B cell (primary cell): Measurements from ENCODE around the gene RNF212B. TPM values are rescaled to one million over a fixed set of nuclear protein-coding genes. Genes with fewer than 3 reads are reported as not detected.
A peak's percentile ranks its signal among the peaks of the same experiment; 100 is the strongest.

Source experiments
- ATAC-seq: fragments of 200-7000 bp; cut with Tn5 transposase; one replicate; pipeline ENCODE4 v1.10.0; 2021; ENCODE audit warnings: low read depth, mild to moderate bottlenecking, moderate number of reproducible peaks, moderate library complexity
- CTCF ChIA-PET: fragments of 350-600 bp; sonication (Branson Sonifier 250); formaldehyde crosslinking; loops from one replicate; lab custom pipeline; 2021; ENCODE audit warnings: antibody characterized with exemption, inconsistent platforms; lab: Charles Lee
- POLR2A ChIA-PET: fragments of 350-600 bp; sonication (Branson Sonifier 250); formaldehyde crosslinking; loops from one replicate; lab custom pipeline; 2021; ENCODE audit warnings: antibody characterized with exemption; lab: Charles Lee
- DNase-seq: peaks from one replicate; pipeline ENCODE4 v3.0.0; 2013
- H2AFZ ChIP-seq: 2 replicates; pipeline ENCODE4 v1.6.1; 2012; ENCODE audit warnings: mild to moderate bottlenecking, low read depth, low read length; ENCODE audit not compliant: insufficient read depth, poor library complexity, severe bottlenecking
- H3K27ac ChIP-seq, 2 donors: 1 replicate in 1 of 2; 2 replicates in 1 of 2; pipeline ENCODE4 v1.5.1; 2012 to 2013; ENCODE audit warnings: low read length in 2 of 2, mild to moderate bottlenecking in 2 of 2, moderate library complexity in 1 of 2
- H3K27me3 ChIP-seq, 4 experiments: fragments of 200-600 bp in 1 of 4; sonication (generic) in 1 of 4; replicated peaks in 1 of 4; 1 replicate in 2 of 4; 2 replicates in 2 of 4; pipeline versions ENCODE4 v1.6.1 to v1.7.0; 2013 to 2016; ENCODE audit warnings: low read length in 3 of 4, mild to moderate bottlenecking in 2 of 4, mixed read lengths in 1 of 4, moderate library complexity in 1 of 4; ENCODE audit not compliant: insufficient read depth in 4 of 4, control insufficient read depth in 3 of 4; ENCODE audit errors: control extremely low read depth in 1 of 4
- H3K36me3 ChIP-seq, 2 experiments: replicated peaks in 1 of 2; 1 replicate in 1 of 2; 2 replicates in 1 of 2; pipeline versions ENCODE4 v1.6.1 to v1.7.1; 2013; ENCODE audit warnings: low read length in 1 of 2; ENCODE audit not compliant: insufficient read depth in 2 of 2, control insufficient read depth in 1 of 2; ENCODE audit errors: control extremely low read depth in 1 of 2, extremely low read depth in 1 of 2
- H3K4me1 ChIP-seq, 2 donors: fragments of 200-600 bp in 1 of 2; sonication (generic) in 1 of 2; 1 replicate in 1 of 2; 2 replicates in 1 of 2; pipeline versions ENCODE4 v1.5.1 to v1.6.1; 2013 to 2017; ENCODE audit warnings: low read length in 2 of 2; ENCODE audit not compliant: control insufficient read depth in 2 of 2, insufficient read depth in 2 of 2
- H3K4me2 ChIP-seq: replicated peaks from 2 replicates; pipeline ENCODE3; 2012; ENCODE audit warnings: mild to moderate bottlenecking, low read depth, low read length; ENCODE audit not compliant: poor library complexity, severe bottlenecking
- H3K4me3 ChIP-seq, 5 experiments: fragments of 200-600 bp in 1 of 5; sonication (generic) in 1 of 5; 1 replicate in 3 of 5; 2 replicates in 2 of 5; pipeline versions ENCODE4 v1.5.1 to v1.7.0; 2011 to 2016; ENCODE audit warnings: low read length in 4 of 5, mild to moderate bottlenecking in 4 of 5, low read depth in 2 of 5, control low read depth in 1 of 5, moderate library complexity in 1 of 5; ENCODE audit not compliant: insufficient read depth in 1 of 5; ENCODE audit errors: control extremely low read depth in 1 of 5, extremely low read depth in 1 of 5
- H3K79me2 ChIP-seq: fragments of 200-600 bp; sonication (generic); one replicate; pipeline ENCODE4 v1.6.0; 2016; ENCODE audit warnings: low read length; ENCODE audit not compliant: control insufficient read depth, insufficient read depth
- H3K9ac ChIP-seq: fragments of 200-600 bp; sonication (generic); 2 replicates; pipeline ENCODE4 v1.6.1; 2017; ENCODE audit warnings: mild to moderate bottlenecking, low read length, moderate library complexity
- H3K9me3 ChIP-seq, 3 donors: one replicate each; pipeline versions ENCODE4 v1.6.1 to v1.7.1; 2013; ENCODE audit warnings: low read length in 2 of 3; ENCODE audit not compliant: control insufficient read depth in 2 of 3, insufficient read depth in 1 of 3; ENCODE audit errors: control extremely low read depth in 1 of 3
- H4K20me1 ChIP-seq: 2 replicates; pipeline ENCODE4 v1.6.0; 2012; ENCODE audit warnings: mild to moderate bottlenecking, low read length; ENCODE audit not compliant: insufficient read depth, control insufficient read depth, poor library complexity, severe bottlenecking
- H3K27ac Mint-ChIP-seq: one replicate; pipeline ENCODE4 v1.8.0; 2021; ENCODE audit warnings: mixed read lengths
- H3K27me3 Mint-ChIP-seq: one replicate; pipeline ENCODE4 v1.8.0; 2021; ENCODE audit warnings: mixed read lengths
- H3K4me1 Mint-ChIP-seq: one replicate; pipeline ENCODE4 v1.8.0; 2021; ENCODE audit warnings: mixed read lengths
- H3K4me3 Mint-ChIP-seq: one replicate; pipeline ENCODE4 v1.8.0; 2021; ENCODE audit warnings: mixed read lengths
- H3K9me3 Mint-ChIP-seq: one replicate; pipeline ENCODE4 v1.8.0; 2022; ENCODE audit warnings: mixed read lengths; ENCODE audit not compliant: insufficient read depth
- EZH2 ChIP-seq: IDR thresholded peaks from 2 replicates; pipeline ENCODE4 v1.6.1; 2012; ENCODE audit warnings: borderline replicate concordance, low read depth, mild to moderate bottlenecking, moderate library complexity, low read length; ENCODE audit not compliant: insufficient read depth, poor library complexity, severe bottlenecking
- WGBS: methylation state at CpG from one replicate; pipeline ENCODE4 v1.1.5; 2013; ENCODE audit warnings: missing lambda C conversion rate; ENCODE audit not compliant: insufficient coverage; 5-methylcytosine and 5-hydroxymethylcytosine counted together
- intact Hi-C: fragments of 100-400 bp; cut with micrococcal nuclease; formaldehyde crosslinking; loops from one replicate; pipeline ENCODE4 v1.10.0; 2022
- polyA plus RNA-seq: library from polyadenylated mRNA; depleted of rRNA; stranded (reverse); fragments of >200 nt; gene quantifications from 2 replicates; pipeline ENCODE4 v1.2.3, GENCODE V29; 2012
- total RNA-seq, 2 donors: library from RNA; stranded (reverse); fragments of 120-200 nt in 1 of 2; gene quantifications; 1 replicate in 1 of 2; 2 replicates in 1 of 2; pipeline versions ENCODE4 v1.2.3 to v1.2.4, GENCODE V29; 2013 to 2022
- TF ChIP-seq, protein P1 (sequence below): fragments of 200-600 bp; IDR thresholded peaks from one replicate; pipeline ENCODE4 v1.8.0; 2022; ENCODE audit warnings: antibody characterized with exemption, mild to moderate bottlenecking

RNF212B gene
- total and polyA plus RNA-seq, 2 donors (not counting 1 experiment from before 2014, with no cell fraction given), result not detected

DNA sequence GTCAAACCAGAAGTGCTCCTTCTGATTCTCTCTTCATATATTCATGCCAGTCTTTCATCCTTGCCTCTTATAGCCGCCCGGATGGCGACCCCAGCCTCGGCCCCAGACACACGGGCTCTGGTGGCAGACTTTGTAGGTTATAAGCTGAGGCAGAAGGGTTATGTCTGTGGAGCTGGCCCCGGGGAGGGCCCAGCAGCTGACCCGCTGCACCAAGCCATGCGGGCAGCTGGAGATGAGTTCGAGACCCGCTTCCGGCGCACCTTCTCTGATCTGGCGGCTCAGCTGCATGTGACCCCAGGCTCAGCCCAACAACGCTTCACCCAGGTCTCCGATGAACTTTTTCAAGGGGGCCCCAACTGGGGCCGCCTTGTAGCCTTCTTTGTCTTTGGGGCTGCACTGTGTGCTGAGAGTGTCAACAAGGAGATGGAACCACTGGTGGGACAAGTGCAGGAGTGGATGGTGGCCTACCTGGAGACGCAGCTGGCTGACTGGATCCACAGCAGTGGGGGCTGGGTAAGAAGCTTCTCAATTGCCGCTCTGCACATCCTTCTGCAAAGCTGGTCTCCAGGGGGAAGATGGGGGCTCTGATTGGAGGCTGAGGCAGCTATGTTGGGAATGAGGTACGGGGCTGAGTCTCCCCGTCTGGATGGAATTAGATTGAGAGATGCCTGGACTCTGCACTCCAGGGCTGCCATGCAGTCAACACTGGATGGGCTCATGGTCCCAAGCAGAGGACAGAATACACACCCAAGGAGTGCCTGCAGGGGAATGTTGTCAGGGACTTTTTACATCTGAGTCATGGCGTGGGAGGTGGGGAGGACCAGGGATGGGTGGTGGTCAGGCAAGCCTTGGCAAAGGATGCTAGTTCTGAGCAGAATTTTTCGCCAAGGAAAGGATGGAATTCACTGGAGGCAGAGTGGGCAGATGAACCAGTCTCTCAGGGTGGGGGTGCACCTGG lies 70.2 kb downstream of the RNF212B start:
- Histone ChIP-seq H3K36me3 (no peaks in the 10 kb centered on the region), H3K27ac (no peak overlapping the region), H3K4me2 (peak overlapping the region; percentile 76), H3K4me3 (no peak overlapping the region), H3K9ac (no peak overlapping the region), H4K20me1 (no peaks in the 10 kb centered on the region), H3K27me3 (no peaks in the 10 kb centered on the region), H3K9me3 (peaks cover 0 to 3% (median 0%) of the 10 kb centered on the region in 3 donors), H3K4me1 (peaks cover 14 to 28% of the 10 kb centered on the region in 2 donors), H3K79me2 (no peaks in the 10 kb centered on the region), H2AFZ (no peak overlapping the region)
- Mint-ChIP-seq H3K27ac (peak overlapping the region; percentile 54), H3K4me1 (peaks cover 29% of the 10 kb centered on the region), H3K9me3 (no peaks in the 10 kb centered on the region), H3K4me3 (peak overlapping the region; percentile 81), H3K27me3 (no peaks in the 10 kb centered on the region)
- intact Hi-C loops, result loop anchor here (10.0 kb wide), 1 partner anchor 303 kb away; no protein-coding TSS in a partner anchor
- TF ChIP-seq EZH2, result no peak
- TF ChIP-seq, protein P1, sequence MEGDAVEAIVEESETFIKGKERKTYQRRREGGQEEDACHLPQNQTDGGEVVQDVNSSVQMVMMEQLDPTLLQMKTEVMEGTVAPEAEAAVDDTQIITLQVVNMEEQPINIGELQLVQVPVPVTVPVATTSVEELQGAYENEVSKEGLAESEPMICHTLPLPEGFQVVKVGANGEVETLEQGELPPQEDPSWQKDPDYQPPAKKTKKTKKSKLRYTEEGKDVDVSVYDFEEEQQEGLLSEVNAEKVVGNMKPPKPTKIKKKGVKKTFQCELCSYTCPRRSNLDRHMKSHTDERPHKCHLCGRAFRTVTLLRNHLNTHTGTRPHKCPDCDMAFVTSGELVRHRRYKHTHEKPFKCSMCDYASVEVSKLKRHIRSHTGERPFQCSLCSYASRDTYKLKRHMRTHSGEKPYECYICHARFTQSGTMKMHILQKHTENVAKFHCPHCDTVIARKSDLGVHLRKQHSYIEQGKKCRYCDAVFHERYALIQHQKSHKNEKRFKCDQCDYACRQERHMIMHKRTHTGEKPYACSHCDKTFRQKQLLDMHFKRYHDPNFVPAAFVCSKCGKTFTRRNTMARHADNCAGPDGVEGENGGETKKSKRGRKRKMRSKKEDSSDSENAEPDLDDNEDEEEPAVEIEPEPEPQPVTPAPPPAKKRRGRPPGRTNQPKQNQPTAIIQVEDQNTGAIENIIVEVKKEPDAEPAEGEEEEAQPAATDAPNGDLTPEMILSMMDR, result no peak
- DNase-seq, result no peak
- WGBS, result 97% methylated on average over 18 of the region's 22 CpGs
- ChIA-PET POLR2A (interaction anchor here (0.6 to 1.8 kb wide), 2 partner anchors 9 to 13 kb away, joined by 3 to 13 read pairs; partner anchors contain the start of gene PABPN1), CTCF (interaction anchor here (2.9 to 3.2 kb wide), 2 partner anchors 13 kb away, joined by 12 to 27 read pairs; partner anchors contain the start of gene PABPN1)
- no peak for ATAC-seq
